ENCODE results near the gene ZBTB44.
"Not testable (repeated sequence)": the region's sequence is repeated elsewhere in the genome, so short reads cannot be mapped to it uniquely, and the experiment has no call there.

Gene ZBTB44

DNA sequence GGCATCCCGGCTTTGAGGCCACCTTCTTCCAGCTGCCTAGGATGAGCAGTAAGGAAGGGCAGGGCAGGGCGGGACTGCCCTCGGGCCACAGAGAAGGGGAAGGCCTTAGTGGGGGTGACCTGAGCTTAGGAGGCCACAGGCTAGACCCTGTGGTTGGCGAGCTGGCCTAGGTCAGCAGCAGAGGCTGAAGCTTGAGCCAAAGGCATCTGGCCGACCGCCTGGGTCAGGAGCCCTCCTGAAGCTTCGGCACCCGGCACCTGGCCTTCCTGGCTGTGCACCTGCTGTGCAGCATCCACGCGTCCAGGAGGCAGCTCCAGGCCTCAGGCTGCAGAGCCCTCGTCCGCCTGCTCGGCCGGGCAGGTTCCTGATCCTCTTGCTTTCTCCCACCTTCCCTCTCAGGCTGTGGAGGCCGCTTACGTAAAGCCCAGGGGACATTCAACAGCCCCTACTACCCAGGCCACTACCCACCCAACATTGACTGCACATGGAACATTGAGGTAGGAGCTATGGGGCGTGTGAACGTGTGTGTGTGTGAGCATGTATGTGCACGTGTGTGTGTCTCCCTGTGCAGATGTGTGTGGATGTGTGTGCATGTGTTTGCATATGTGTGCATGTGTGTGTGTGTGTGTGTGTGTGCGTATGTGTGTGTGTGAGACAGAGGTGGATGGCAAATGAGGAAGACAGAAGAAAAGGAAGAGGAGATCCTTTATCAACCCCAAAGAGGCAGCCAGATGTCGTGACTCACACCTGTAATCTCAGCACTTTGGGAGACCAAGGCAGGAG, 120.3 kb downstream of the ZBTB44 start:
- DNase-seq: no peak

DNA sequence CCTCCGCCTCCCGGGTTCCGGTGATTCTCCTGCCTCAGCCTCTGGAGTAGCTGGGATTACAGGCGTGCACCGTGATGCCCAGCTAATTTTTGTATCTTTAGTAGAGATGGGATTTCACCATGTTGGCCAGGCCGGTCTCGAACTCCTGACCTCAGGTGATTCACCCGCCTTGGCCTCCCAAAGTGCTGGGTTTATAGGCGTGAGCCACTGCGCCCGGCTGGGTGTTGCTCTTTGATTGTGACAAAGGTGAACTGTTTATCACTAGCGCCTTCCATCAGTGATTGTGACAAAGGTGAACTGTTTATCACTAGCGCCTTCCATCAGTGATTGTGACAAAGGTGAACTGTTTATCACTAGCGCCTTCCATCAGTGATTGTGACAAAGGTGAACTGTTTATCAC, 121.2 kb downstream of the ZBTB44 start:
- not testable (repeated sequence) for DNase-seq

GRCh38 chr11:130192845-130193267, 121.9 kb downstream of the ZBTB44 start:
- DNase-seq: no peak

DNA sequence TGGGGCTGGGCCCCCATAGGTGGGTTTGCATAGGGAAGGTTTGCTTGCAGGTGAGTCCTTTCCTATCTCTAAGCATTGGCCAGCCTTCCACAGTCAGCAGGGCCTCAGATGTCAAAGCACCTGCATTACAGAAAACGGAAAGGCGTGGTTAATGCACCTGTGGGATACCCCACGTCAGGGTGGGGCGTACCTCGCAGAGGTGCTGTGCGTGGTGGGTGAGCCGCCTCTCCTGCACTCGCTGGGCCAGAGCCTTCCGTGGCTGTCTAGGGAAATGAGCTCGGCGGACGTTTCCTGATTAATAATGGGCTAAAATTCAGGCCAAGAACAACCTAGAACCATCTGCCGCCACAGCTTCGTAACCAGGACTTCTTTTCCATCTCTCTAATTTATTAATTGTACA, 122.8 kb downstream of the ZBTB44 start:
- no peak for DNase-seq

DNA sequence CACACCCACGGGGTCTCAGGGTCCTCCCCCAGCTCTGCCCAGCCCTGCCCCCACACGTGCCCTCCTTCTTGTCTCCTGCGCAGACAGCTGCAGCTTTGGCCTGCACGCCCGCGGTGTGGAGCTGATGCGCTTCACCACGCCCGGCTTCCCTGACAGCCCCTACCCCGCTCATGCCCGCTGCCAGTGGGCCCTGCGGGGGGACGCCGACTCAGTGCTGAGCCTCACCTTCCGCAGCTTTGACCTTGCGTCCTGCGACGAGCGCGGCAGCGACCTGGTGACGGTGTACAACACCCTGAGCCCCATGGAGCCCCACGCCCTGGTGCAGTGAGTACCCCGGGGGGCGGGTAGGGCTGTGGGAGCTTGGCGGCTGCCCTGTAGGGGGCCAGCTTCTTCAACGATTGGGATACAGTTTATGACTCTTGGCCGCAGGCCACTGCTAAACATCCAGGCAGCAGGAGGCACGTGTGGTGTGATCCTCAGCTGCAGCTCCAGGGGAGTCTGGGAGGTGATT, 124.3 kb downstream of the ZBTB44 start:
- DNase-seq: no peak

- DNase-seq: no peak
Observed at GRCh38 chr11:130189492-130190210, 125.1 kb downstream of the ZBTB44 start.

GRCh38 chr11:130188585-130189347, 126.0 kb downstream of the ZBTB44 start:
- DNase-seq: no peak

GRCh38 chr11:130188047-130188446, 126.7 kb downstream of the ZBTB44 start:
- no peak for DNase-seq

GRCh38 chr11:130187096-130187495, 127.6 kb downstream of the ZBTB44 start:
- DNase-seq: no peak

DNA sequence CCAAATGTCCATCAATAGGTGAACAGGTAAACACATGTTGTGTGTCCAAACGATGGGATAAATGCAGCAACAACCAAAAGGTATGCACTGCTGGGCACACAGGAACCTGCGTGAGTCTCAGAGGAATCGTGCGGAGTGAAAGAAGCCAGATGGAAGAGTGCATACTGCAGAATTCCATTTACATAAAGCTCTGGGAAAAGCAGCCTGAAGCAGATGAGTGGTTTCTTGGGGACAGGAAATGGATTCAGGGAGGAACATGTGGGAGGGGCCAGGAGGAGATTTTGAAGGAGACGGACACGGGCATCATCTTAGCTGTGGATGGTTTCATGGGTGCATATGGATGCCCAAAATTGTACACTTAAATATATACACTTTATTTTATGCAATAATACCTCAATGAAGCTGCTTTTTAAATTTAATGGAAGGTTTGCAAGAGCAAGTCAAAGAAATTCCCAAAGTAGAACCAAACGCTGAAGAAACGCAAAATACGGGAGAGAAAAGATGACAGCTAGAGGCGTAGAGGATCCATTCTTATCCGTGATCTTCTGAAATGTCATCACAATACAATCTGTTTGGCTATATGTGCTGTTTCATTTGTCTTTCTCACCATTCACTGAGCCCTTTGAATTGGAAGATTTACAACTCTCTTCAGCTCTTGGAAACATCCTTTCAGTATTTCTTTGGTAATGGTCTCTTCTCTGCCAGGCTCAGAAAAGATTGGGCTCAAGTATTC, 130.7 kb downstream of the ZBTB44 start:
- DNase-seq: no peak

DNA sequence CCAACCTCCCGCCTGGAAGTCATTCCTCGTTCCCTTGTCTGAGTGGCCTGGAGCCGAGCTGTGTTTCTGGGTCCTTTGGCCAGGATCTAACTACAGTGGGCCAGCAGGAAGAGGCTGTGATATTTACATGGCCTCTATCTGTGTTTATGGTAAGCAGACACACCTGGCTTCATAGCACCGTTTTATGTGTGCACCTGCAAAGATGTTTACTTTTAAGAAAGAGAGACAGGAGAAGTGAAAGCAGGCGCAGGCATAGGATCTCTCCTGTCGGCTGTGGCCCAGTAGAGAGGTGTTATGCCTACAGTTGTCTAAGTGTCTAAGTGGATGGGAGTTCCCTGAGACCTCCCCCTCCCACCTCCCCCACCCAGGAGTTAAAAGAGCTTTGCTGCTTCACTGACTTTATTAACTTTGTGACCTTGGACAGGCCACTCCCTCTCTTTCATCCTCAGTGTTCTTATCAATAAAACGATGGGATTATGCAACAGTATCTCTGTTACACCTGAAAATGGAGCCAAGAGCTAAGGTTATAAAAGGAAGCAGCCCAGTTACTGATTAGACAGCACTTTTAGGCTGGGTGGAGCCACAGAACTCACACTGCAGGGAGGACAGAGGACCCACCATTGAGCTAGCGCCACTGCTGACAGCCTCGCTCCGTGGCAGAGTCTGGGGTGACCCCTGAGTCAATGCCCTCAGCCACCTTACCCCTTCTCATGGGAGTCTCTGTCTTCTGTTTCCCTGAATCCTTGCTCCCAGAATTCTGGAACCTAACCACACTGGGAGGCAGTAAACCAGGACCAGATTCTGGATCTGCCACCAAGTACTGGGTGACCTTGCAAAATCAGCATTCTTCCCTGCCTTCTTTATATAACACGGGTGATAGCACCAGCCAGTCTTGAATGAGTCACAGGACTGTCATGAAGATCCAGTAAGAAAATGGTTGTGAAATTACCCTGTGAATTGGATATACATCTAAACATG, 133.1 kb downstream of the ZBTB44 start:
- no peak for DNase-seq

- no peak for DNase-seq
Observed at GRCh38 chr11:130180896-130181294, 133.8 kb downstream of the ZBTB44 start.

DNA sequence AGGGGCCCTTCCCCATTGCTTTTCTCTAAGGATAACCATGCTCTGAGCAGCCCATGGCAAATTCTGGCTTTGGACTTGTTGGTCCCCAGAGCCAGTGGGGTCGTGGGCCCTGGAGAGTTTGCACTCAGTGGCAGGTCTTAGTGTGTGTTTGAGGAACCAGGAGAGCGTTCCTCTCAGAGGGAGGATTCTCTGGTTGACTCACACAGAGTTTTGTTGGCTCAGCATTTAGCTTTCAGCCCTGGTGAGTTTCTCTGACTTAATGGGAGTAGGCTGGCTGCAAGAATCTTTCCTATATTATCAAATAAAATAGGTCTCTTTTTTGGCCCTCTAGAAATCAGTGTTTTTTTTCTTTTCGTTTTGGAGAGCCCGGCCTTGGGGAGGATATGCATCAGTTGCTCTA, 134.2 kb downstream of the ZBTB44 start:
- DNase-seq: no peak

GRCh38 chr11:130179396-130180306, 135.1 kb downstream of the ZBTB44 start:
- DNase-seq: no peak

DNA sequence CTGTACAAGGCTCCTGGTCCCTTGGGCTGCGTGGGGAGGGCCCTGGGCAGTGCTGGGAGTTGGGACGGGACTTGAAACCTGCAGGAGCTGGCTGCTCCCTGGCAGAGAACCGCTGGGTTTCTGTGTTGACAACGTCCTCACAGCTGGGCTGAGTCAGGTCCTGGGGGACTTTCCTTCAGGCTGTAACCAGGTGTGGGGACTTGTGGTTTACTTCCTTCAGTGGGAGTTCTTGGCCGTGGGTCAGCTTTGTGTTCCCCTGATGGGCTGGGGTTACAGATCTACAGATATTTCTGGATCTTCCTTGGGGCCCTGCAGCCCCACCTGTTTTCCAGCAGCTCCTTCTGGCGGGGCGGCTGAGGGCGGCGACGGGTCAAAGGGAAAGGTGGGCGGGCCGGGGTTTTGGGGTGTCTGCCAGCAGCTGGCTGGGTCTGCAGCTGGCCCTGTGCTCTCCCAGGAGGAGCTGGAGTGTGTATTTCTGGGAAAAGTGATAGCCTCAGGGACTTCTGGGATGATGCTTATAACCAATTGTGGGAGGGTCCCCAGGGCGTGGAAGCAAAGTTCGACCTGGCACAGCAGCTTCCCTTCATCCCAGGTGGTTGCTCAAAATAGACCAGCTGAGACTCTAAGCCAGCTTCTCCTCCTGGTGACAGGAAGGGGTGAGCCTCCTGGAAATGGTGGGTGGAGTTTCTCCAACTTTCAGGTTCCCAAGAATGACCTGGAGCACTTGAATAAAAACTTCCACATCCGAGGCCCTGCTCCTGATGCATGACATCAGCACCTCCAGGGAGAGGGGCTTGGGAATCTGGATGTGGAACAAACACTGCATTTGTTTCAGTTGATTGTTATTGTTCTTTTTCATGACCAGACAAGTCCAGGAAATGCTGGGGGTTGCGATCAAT, 136.0 kb downstream of the ZBTB44 start:
- no peak for DNase-seq

GRCh38 chr11:130177782-130178181, 136.9 kb downstream of the ZBTB44 start:
- DNase-seq: no peak

Measured in 8988T (cell line).